Stimulated activated CD8-positive, alpha-beta memory T cell treated with anti-CD3 and anti-CD28 coated beads, Interleukin-15, amount 100 ng/mL, for 24 hours (primary cell): Measurements from ENCODE around the gene PLOD1.
"Not testable (repeated sequence)": the region's sequence is repeated elsewhere in the genome, so short reads cannot be mapped to it uniquely, and the experiment has no call there.

ENCODE experiments used
- DNase-seq: peaks from one replicate; pipeline ENCODE4 v3.0.0-alpha.2; 2020; ENCODE audit warnings: low read depth

Gene PLOD1

GRCh38 chr1:11934302-11935056 is at the start of gene PLOD1:
Gene PLOD1, plus strand, starts transcription at chr1:11934717. Its CDS starts 63 bp downstream, at chr1:11934780.
- peak; percentile 61 for DNase-seq

- no peak for DNase-seq
Observed at GRCh38 chr1:11885916-11886315, 48.6 kb upstream of the PLOD1 start.

GRCh38 chr1:11886986-11887665 is 47.4 kb upstream of the PLOD1 start:
- DNase-seq: no peak

GRCh38 chr1:11887666-11888007 is 46.9 kb upstream of the PLOD1 start:
- DNase-seq: no peak

GRCh38 chr1:11888206-11888876 is 46.2 kb upstream of the PLOD1 start:
- DNase-seq: no peak

- no peak for DNase-seq
Observed at GRCh38 chr1:11888877-11889208, 45.7 kb upstream of the PLOD1 start.

- no peak for DNase-seq
Observed at GRCh38 chr1:11891433-11892186, 42.9 kb upstream of the PLOD1 start.

GRCh38 chr1:11893907-11894251 is 40.6 kb upstream of the PLOD1 start:
- peak; percentile 45 for DNase-seq

GRCh38 chr1:11894501-11894900 is 40.0 kb upstream of the PLOD1 start:
- DNase-seq: not testable (repeated sequence)

GRCh38 chr1:11898086-11898785 is 36.3 kb upstream of the PLOD1 start:
- no peak for DNase-seq

- no peak for DNase-seq
Observed at GRCh38 chr1:11898831-11899467, 35.6 kb upstream of the PLOD1 start.

GRCh38 chr1:11901446-11901845 is 33.1 kb upstream of the PLOD1 start:
- DNase-seq: not testable (repeated sequence)

- DNase-seq: no peak
Observed at GRCh38 chr1:11903210-11903609, 31.3 kb upstream of the PLOD1 start.

GRCh38 chr1:11904156-11904555 is 30.4 kb upstream of the PLOD1 start:
- not testable (repeated sequence) for DNase-seq

GRCh38 chr1:11904978-11905377 is 29.5 kb upstream of the PLOD1 start:
- DNase-seq: no peak

- no peak for DNase-seq
Observed at GRCh38 chr1:11906870-11907269, 27.6 kb upstream of the PLOD1 start.

- peak; percentile 33 for DNase-seq
Observed at GRCh38 chr1:11907275-11908094, 27.0 kb upstream of the PLOD1 start.

- peak; percentile 41 for DNase-seq
Observed at GRCh38 chr1:11908095-11908675, 26.3 kb upstream of the PLOD1 start.

- DNase-seq: not testable (repeated sequence)
Observed at GRCh38 chr1:11910914-11911228, 23.6 kb upstream of the PLOD1 start.

- DNase-seq: no peak
Observed at GRCh38 chr1:11912000-11912399, 22.5 kb upstream of the PLOD1 start.
